Stimulated activated naive CD4-positive, alpha-beta T cell treated with Interleukin-2 at 50 U/mL for 16 hours (primary cell): ENCODE data around the gene DYNC2LI1.

ENCODE experiments used
- DNase-seq: peaks from one replicate; lab custom pipeline; 2025; lab: John Stamatoyannopoulos, UW

Gene DYNC2LI1

DNA sequence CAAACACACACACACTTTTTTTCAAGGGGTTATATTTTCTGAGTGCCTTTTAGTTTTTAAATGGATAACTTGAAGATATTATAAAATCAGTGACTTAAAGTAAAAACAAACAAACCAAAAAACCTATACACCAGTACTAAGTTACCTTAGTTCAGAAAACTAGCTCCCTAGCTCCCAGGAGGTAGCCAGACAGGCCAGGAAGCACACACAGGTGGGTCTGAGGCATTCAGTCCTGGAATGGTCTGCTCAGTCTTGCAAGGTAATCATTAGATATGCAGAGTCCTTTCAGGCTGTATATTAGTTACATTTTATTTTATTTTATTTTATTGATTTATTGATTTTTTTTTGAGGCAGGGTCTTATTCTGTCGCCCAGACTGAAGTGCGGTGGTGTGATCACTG, 10.7 kb upstream of the DYNC2LI1 start:
- DNase-seq: no peak

DNA sequence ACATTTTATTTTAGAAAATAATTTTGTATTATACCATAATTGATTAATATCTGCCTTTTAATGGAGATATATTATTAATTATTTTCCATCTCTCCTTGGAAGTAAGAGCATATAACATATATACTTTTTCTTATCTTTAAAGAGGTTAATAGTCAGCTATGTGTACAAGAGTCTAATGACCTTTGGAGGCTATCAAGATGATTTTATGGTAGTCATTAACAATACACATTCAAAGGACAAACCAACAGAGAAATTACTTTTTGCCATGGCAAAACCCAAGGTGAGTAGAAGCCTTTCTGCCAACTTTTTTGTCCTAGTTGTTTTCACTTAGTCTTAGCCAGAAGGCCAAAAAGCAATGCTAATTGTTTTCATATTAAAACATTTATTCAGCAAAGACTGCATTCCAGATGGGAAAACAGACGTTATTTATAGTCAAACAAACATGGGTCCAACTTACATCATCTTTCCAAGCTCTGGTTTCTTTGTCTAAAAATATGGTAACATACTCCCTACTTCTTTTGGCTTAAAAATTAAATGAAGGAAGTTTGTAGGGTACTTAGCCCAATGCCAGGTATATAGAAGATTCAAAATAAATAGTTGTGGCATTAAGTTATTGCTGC, 9.6 kb upstream of the DYNC2LI1 start:
- no peak for DNase-seq

DNA sequence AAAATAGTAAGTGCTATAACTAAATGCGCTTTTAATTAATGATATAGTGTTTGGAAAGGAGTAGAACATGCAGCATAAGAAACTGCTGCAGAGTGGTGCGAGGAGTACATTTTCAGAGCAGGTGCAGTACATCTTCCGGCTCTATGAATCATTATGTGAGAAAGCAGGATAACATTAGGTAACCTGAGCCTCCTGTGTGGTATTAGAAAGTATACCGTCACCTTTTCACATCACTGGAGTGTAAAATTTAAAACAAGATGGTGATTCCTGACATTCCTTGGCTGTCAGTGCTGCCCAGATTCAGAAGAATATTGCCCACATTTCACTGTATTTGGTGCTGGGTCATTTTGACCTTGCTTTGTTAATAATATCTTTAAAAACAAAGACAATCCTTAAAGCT, 7.8 kb upstream of the DYNC2LI1 start:
- DNase-seq: no peak

DNA sequence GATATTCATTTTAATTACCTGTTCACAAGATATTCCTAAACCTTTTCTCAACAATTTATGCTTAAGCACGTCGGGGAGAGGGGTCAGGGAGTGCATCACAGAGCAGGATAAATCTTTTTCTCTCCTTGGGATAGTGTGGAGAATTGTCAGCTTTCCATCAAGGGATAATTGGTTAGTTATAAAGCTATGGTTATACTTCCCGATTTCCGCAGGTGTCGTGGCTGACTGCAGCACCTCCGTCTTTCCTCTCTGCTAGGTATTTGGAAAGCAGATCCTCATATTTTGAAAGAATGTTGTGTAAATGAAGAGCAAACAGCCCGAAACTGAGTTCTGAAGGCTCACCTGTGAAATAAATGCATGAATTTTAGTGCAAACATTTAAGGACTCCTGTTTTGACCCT, 778 bp downstream of the DYNC2LI1 start:
- DNase-seq: no peak

DNA sequence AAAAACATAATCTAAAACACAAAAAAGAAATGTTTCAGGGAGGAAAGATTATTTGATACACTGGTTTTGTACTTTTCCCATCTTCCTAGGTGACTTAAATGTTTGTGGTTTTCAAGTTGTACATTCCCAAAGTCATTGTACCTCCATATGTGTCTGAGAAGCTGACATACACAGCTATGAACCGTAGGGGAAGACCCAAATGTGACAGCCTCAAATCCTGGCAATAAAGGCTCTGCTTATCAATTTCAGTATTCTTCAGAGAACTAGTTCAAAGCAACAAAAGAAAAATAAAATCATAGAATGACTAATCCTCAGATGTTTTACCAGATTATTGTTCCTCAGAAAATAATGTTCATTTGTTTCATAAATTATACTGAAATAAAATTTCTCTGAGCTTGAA, 2.5 kb downstream of the DYNC2LI1 start:
- no peak for DNase-seq

DNA sequence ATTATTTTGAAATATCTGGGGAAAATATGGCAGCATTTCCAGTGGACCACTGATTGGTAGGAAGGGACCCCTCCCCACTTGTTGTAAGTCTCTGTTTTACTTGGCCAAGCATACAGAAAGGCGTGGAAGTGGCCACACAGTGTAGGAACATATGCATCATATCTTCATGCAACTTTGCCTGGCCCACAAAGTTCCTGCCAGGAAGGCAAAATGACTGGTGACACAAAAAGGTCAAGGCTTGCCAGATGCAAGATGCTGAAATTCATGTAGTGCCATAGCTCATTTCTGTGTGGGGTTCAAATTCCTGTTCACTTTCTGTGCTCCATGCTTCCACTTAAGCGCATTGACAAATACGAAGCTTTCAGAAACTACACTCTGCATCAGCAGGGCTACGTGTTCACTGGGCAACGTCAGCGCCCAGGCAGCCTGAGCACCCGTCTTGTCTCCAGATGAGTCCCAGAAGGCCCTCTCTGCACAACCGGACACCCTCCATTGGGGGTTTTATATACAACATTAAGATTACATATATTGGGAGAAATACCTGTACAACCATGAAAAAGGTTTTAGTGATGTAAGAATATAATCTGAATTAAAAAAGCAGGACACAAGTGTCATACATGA, 3.6 kb downstream of the DYNC2LI1 start:
- no peak for DNase-seq

DNA sequence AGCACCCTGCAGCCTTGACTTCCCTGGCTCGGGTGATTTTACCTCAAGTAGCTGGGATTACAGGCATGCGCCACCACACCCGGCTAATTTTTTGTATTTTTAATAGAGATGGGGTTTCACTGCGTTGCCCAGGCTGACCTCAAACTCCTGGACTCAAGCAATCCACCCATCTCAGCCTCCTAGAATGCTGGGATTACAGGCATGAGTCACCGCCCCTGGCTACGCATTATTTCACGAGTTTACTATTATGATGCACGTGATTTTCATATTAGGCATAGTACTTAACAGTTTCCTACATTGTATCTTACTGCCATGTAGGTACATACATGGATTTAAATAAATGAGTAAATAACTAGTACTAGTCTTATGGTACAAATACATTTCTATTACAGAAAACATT, 4.4 kb downstream of the DYNC2LI1 start:
- no peak for DNase-seq

DNA sequence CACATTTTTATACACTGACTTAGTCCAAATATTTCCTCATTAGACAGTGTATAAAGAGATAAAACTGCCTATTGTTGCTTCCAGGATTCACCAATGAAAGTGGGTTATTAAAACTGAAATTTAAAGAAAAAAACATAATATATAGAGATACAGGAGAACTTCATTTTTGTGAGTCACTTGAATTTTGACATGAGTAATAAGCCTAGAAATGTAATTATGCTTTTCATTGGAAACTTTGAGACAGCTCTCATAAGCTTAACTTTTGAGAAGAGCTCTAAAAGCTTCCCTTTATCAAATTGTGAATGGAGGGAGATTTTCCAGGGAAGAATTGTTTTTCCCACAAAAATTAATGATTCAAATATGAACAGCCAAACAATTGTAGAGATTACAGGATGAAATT, 14.1 kb downstream of the DYNC2LI1 start:
- DNase-seq: no peak

DNA sequence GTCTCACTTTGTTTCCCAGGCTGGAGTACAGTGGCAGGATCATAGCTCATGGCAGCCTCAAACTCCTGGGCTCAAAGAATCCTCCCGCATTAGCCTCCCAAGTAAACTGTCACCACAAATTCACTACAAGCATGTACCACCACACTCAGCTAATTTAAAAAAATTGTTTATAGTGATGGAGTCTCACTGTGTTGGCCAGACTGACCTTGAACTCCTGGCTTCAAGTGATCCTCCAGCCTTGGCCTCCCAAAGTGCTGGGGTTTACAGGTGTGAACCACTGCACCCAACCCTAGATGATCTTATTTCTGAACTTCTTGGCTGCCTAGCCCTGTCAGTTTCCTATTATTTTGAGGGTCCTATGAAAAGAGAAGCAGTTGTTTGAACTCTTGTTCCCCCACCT, 14.8 kb downstream of the DYNC2LI1 start:
- no peak for DNase-seq

DNA sequence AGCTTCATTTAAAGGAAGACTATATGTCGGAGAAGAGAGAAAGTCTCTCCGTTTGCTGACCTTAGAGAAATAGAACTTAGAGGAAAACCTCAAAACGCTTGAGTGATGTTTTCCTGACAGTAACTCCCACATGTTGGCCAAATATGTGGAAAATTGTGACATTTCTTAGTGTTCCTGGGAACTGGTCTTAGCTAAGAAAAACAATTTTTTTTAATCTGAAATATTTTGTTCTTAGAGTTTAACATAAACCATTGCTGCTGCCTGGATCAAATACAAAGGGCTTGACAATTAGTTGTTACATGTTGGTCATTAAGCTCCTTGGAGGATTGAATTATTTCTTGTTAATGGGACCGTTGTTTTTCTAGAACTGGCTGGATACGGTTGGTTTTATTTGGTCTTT, 16.3 kb downstream of the DYNC2LI1 start:
- DNase-seq: no peak

DNA sequence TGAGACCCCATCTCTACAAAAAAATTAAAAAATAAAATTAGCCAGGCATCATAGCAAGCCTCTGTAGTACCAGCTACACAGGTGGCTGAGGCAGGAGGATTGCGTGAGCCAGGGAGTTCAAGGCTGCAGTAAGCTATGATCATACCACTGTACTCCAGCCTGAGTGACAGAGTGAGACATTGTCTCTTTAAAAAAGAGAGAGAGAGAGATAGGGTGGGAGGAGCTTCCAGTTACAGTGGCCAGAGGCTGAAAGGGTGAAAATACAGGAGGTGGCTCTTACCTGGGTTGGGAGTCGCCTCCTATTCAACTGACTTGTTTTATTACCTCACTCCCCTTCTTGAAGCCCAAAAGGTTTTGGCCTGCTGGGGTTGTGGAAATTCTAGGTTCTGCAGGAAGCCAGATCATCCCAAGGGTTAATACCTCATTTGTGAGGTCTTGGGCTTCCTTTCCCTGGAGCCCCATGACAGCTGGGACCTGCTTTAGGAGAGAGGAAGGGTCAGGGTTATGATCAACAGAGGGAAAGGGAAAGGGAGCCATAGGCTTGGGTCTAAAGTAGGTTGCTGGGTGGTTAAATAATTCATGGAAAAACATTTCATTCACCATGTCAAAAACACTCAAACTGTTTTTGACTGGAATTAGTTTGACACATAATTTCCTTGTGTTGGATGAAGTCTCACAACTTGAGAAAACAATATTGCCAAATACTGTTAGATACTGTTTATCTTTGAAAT, 17.4 kb downstream of the DYNC2LI1 start:
- DNase-seq: no peak

DNA sequence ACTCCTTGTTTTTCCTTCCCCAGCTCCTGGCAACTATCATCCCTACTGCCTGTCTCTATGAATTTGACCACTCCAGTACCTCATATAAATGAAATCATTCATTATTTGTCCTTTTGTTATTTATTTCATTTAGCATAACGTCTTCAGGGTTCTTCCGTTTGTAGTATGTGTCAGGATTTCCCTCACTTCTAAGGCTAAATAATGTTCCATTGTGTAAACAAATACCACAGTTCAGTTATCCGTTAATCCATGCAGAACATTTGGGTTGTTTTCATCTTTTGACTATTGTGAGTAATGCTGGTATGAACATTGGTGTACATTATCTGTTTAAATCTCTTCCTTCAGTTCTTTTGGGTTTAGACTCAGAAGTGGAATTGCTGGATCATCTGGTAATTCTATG, 18.8 kb downstream of the DYNC2LI1 start:
- no peak for DNase-seq

DNA sequence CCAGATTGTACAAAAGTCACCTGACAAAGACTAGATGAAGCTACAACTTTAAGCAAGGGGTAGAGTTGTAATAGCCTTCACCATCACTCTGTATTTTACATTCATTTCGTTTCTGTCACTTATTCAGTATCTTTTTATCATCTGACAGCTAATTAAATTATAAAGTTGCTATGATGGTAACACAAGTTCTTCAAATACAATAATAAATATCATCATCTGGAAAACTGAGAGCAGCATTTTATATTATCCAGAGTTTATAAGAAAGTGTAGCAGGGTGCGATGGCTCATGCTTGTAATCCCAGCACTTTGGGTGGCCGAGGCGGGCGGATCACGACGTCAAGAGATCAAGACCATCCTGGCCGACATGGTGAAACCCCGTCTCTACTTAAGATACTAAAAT, 21.1 kb downstream of the DYNC2LI1 start:
- DNase-seq: no peak

DNA sequence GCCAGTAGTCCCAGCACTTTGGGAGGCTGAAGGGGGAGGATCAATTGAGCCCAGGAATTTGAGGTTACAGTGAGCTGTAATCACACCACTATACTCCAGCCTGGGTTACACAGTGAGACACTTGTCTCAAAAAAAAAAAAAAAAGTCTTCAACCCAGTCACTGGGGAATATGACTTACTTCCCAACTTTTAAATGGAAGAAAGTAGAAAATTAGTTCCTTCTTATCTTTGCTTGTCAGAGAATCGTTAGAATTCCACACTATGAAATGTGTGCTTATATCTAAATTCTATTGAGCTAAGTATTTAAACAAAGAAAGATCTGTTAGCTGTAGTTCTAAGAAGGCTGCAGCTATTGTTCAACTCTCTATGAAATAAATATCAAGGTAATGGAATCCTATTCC, 22.4 kb downstream of the DYNC2LI1 start:
- DNase-seq: no peak

DNA sequence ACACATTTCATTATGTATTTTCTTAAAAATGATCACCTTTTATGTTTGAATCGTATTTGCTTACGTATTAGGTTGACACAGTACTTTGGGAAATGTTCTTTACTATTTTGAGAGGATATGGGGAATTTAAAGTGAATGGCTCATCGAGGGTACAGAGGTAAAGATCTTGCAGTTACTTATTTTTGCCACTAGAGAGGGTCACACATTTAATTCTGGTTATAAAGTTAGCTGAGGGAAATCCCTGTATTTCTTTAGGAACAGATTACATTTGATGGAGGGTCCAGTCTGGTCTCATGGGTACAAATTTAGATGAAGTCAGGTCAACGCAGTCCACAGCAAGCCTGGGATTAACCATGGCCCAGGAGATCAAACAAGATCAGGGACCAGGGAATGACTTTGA, 24.5 kb downstream of the DYNC2LI1 start:
- DNase-seq: no peak

DNA sequence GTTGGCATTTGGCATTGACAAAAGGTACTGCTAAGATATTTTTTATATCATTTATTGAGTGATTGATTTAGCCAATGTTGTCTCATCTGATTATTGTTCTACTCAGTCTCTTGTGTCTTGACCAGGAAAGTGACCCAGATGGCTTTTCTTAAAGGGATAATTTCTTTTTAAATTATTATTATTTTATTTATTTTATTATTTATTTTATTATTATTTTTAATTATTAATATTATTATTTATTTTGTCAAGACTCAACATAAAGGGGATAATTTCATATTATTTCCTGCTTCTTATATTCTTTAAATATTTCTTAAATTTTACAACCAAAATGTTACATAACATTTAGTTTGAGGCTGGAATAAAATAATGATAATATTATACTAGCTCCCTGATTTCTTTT, 27.1 kb downstream of the DYNC2LI1 start:
- no peak for DNase-seq

DNA sequence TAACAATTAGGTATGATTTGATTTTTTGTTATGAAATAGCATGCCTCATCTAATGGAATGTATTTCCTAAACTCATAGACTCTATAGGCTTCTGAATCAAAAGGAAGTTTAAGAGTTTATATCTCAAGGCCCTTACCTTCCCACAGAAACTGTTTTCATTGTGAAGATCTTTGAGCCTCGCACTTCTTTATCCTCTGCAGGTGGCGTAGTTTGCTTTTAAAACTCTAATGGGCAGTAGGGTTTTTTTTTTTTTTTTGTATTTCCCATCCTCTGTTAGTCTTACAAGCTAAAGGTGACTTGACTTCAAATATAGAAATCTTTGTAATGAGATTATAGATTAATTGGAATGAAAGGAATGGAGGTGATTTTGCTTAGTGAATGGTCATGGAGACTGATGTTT, 28.3 kb downstream of the DYNC2LI1 start:
- DNase-seq: no peak

DNA sequence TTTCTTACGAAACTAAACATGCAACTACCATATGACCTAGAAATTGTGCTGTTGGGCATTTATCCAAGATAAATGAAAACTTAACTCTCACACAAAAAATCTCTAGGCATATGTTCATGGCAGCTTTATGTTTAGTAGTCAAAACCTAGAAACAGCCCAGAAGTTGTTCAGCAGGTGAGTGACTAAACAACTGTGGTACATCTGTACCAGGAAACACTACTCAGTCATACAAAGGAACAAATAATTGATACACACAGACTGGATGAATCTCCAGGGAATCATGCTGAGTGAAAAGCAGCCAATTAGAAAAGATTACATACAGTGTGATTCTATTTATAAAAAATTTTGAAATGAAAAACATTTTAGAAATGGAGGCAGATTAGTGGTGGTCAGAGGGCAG, 29.3 kb downstream of the DYNC2LI1 start:
- DNase-seq: no peak

DNA sequence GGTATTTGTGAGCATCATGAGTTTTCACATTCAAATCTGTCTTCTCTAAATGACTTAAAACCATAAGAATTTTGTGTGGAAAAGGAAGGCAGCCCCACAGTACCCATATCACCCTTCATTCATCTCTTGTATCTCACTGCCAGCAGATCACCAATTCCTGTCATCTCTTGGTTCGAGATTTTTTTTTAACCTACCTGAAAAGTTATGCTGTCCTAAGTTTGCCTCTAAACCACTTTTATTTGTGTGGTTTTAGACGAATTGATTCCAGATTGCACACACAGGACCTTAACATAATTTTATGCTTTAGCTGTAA, 32.8 kb downstream of the DYNC2LI1 start:
- no peak for DNase-seq

DNA sequence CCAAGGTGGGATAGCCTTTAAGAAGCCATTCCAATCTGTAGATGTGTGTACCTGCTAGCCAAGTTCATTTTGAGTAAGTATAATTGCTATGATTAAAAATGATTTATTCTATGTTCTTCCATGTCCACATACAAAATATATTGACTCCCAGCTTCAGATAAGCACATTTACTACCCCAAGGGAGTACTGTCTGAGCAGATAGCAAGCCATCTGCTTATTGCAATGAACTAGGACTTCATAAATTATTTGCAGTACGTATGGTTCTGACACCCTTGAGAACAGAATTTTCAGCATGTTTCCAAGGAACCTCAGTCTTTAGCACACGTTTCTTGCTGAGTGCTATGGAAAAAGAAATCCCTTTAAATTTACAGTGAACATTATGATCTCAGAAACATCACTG, 36.6 kb downstream of the DYNC2LI1 start:
- no peak for DNase-seq

DNA sequence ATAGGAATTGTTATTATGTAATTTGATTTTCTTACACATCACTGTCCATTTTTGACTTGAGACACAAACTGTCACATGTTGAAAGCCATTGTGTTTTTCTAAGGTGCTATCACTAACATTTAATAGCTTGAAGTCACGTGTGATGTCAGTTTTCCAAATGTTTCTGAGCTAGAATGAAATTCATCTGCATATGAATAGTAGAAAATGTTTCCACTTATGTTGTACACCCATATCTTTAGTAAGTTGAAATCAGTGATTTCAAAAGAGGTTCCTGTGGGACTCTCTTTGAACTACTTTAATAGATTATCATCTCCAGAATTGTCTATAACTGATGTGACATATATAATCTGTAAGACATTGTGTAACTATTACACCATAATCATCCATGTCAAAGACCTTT, 37.0 kb downstream of the DYNC2LI1 start:
- no peak for DNase-seq

DNA sequence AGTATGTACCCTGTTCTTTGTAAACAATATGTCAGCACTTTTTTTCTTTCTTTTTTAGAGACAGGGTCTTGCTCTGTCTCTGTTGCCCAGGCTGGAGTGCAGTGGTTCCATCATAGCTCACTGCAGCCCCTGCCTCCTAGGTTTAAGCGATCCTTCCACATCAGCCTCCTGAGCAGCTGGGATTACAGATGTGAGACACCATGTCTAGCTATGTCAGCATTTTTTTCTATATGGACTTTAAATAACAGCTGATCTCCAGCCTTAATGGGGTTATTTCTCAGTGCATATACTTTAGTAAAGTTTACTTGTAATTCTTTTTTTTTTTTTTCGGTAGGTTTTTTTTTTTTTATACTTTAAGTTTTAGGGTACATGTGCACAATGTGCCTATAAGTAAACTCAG, 38.2 kb downstream of the DYNC2LI1 start:
- DNase-seq: no peak

DNA sequence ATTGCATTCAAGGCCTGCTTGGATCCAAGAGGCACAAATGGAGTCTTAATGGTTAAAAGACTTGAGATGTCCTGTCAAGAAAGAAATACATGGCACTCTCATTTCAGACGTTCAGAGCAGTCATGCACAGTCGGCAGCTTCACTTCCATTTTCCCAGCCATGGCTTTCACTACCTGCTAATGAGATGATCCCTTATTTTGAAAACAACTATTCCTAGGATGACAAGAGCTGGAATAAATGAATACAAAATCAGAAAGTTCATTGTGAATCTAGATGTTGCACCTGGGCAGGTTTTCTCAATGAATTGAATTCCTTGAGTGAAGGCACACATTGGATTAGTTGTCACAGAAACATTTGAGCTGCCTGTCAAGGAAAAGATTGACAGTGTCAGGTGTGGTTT, 39.1 kb downstream of the DYNC2LI1 start:
- DNase-seq: no peak

DNA sequence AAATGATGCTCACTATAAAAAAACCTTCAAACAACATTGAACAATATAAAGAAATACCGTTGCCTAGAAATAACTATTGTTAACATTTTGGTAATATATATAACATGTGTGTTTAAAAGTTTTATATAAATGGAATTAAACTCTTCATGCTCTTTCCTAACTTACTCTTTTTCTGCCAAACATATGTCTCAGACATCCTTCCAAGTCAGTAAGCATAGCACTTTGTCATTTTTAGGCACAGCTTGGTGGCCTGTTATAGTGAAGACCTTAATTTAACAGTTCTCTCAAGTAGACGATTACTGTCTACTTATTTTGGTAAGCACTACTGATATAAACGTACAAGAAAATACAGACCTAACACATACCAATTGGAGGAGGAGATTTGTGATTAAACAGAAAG, 40.9 kb downstream of the DYNC2LI1 start:
- no peak for DNase-seq
